H9 (cell line): ENCODE results near the gene KCNK5. TPM values are rescaled to one million over a fixed set of nuclear protein-coding genes. Genes with fewer than 3 reads are reported as not detected.

Experiments
- DNase-seq: peaks from one replicate; pipeline ENCODE4 v3.0.0-alpha.2; 2017
- H2AFZ ChIP-seq: one replicate; pipeline ENCODE4 v1.6.1; 2013; ENCODE audit warnings: mild to moderate bottlenecking, low read length, control low read depth, moderate library complexity
- H2AK5ac ChIP-seq: 2 replicates; pipeline ENCODE4 v1.6.1; 2013; ENCODE audit warnings: low read length, control low read depth, mixed read lengths; ENCODE audit not compliant: insufficient read length
- H2BK120ac ChIP-seq: one replicate; pipeline ENCODE4 v1.6.1; 2013; ENCODE audit warnings: low read depth, mild to moderate bottlenecking, low read length, control low read depth, inconsistent platforms; ENCODE audit not compliant: poor library complexity, severe bottlenecking
- H2BK12ac ChIP-seq: 2 replicates; pipeline ENCODE4 v1.6.1; 2013; ENCODE audit warnings: low read length, control low read depth, mixed read lengths, low read depth; ENCODE audit not compliant: insufficient read length
- H2BK15ac ChIP-seq: 2 replicates; pipeline ENCODE4 v1.6.1; 2013; ENCODE audit warnings: low read depth, low read length, control low read depth
- H2BK20ac ChIP-seq: one replicate; pipeline ENCODE4 v1.6.1; 2013; ENCODE audit warnings: low read depth, mild to moderate bottlenecking, low read length, control low read depth, inconsistent platforms; ENCODE audit not compliant: poor library complexity, severe bottlenecking
- H2BK5ac ChIP-seq: 2 replicates; pipeline ENCODE4 v1.6.1; 2013; ENCODE audit warnings: low read length, control low read depth, mixed read lengths; ENCODE audit not compliant: insufficient read length
- H3K14ac ChIP-seq: 2 replicates; pipeline ENCODE4 v1.6.1; 2013; ENCODE audit warnings: low read length, control low read depth; ENCODE audit not compliant: insufficient read depth
- H3K18ac ChIP-seq: 2 replicates; pipeline ENCODE4 v1.6.1; 2013; ENCODE audit warnings: low read depth, mild to moderate bottlenecking, mixed read lengths, low read length, control low read depth; ENCODE audit not compliant: insufficient read length
- H3K23ac ChIP-seq: 2 replicates; pipeline ENCODE4 v1.6.1; 2013; ENCODE audit warnings: low read length, control low read depth, mixed read lengths, low read depth; ENCODE audit not compliant: insufficient read length
- H3K23me2 ChIP-seq: 2 replicates; pipeline ENCODE4 v1.6.1; 2013; ENCODE audit warnings: low read depth, mild to moderate bottlenecking, mixed read lengths, low read length, control low read depth; ENCODE audit not compliant: insufficient read length, poor library complexity, severe bottlenecking
- H3K27ac ChIP-seq: 2 replicates; pipeline ENCODE4 v1.5.1; 2013; ENCODE audit warnings: low read length, control low read depth, mixed read lengths, low read depth; ENCODE audit not compliant: insufficient read length
- H3K27me3 ChIP-seq: 2 replicates; pipeline ENCODE4 v1.6.1; 2013; ENCODE audit warnings: low read length, control low read depth, inconsistent platforms; ENCODE audit not compliant: insufficient read depth
- H3K4ac ChIP-seq: 2 replicates; pipeline ENCODE4 v1.6.1; 2013; ENCODE audit warnings: low read depth, mild to moderate bottlenecking, control low read depth, inconsistent platforms, low read length, moderate library complexity
- H3K4me1 ChIP-seq: 2 replicates; pipeline ENCODE4 v1.6.1; 2013; ENCODE audit warnings: low read length, control low read depth, inconsistent platforms; ENCODE audit not compliant: insufficient read depth
- H3K4me2 ChIP-seq: 2 replicates; pipeline ENCODE4 v1.6.1; 2013; ENCODE audit warnings: low read length, control low read depth, mixed read lengths; ENCODE audit not compliant: insufficient read length, insufficient read depth
- H3K56ac ChIP-seq: 2 replicates; pipeline ENCODE4 v1.6.1; 2013; ENCODE audit warnings: low read depth, mild to moderate bottlenecking, mixed read lengths, low read length, control low read depth; ENCODE audit not compliant: insufficient read length
- H3K79me1 ChIP-seq: 2 replicates; pipeline ENCODE4 v1.6.1; 2013; ENCODE audit warnings: low read depth, mild to moderate bottlenecking, moderate library complexity, low read length, control low read depth, inconsistent platforms; ENCODE audit not compliant: insufficient read depth, poor library complexity, severe bottlenecking
- H3K79me2 ChIP-seq: 2 replicates; pipeline ENCODE4 v1.6.1; 2013; ENCODE audit warnings: low read length, control low read depth, inconsistent platforms; ENCODE audit not compliant: insufficient read depth
- H3K9ac ChIP-seq: 2 replicates; pipeline ENCODE4 v1.6.1; 2013; ENCODE audit warnings: low read length, control low read depth, mixed read lengths; ENCODE audit not compliant: insufficient read length; ENCODE audit errors: extremely low read depth
- H3K9me3 ChIP-seq: one replicate; pipeline ENCODE4 v1.6.1; 2013; ENCODE audit warnings: low read depth, low read length, inconsistent platforms; ENCODE audit not compliant: control insufficient read depth
- H3T11ph ChIP-seq: one replicate; pipeline ENCODE4 v1.6.1; 2013; ENCODE audit warnings: mild to moderate bottlenecking, low read length, control low read depth, inconsistent platforms
- H4K20me1 ChIP-seq: one replicate; pipeline ENCODE4 v1.6.1; 2013; ENCODE audit not compliant: control insufficient read depth, insufficient read length, insufficient read depth
- H4K5ac ChIP-seq: 2 replicates; pipeline ENCODE4 v1.6.1; 2013; ENCODE audit warnings: low read depth, mild to moderate bottlenecking, mixed read lengths, low read length, control low read depth; ENCODE audit not compliant: insufficient read length
- H4K8ac ChIP-seq: replicated peaks from 2 replicates; pipeline ENCODE4 v1.6.1; 2013; ENCODE audit warnings: low read length, control low read depth, mixed read lengths, low read depth; ENCODE audit not compliant: insufficient read length
- H4K91ac ChIP-seq: 2 replicates; pipeline ENCODE4 v1.6.1; 2013; ENCODE audit warnings: low read depth, mild to moderate bottlenecking, moderate library complexity, mixed read lengths, low read length, control low read depth; ENCODE audit not compliant: insufficient read length
- H3K27ac Mint-ChIP-seq, 3 experiments: 2 replicates in 2 of 3; 3 replicates in 1 of 3; pipeline ENCODE4 v1.8.0; 2020 to 2021; ENCODE audit warnings: mixed read lengths in 3 of 3, mild to moderate bottlenecking in 1 of 3, moderate library complexity in 1 of 3
- H3K27me3 Mint-ChIP-seq: 2 replicates; pipeline ENCODE4 v1.8.0; 2021; ENCODE audit warnings: low read depth, mild to moderate bottlenecking, moderate library complexity, mixed read lengths
- H3K36me3 Mint-ChIP-seq, 3 experiments: 2 replicates in 2 of 3; 3 replicates in 1 of 3; pipeline ENCODE4 v1.8.0; 2020 to 2021; ENCODE audit warnings: low read depth in 3 of 3, mixed read lengths in 3 of 3; ENCODE audit not compliant: insufficient read depth in 1 of 3
- H3K4me1 Mint-ChIP-seq, 2 experiments: 2 replicates each; pipeline ENCODE4 v1.8.0; 2020; ENCODE audit warnings: mixed read lengths in 2 of 2
- H3K4me3 Mint-ChIP-seq, 2 experiments: 2 replicates in 1 of 2; 3 replicates in 1 of 2; pipeline ENCODE4 v1.8.0; 2020 to 2021; ENCODE audit warnings: mild to moderate bottlenecking in 2 of 2, mixed read lengths in 2 of 2, moderate library complexity in 1 of 2
- H3K9me3 Mint-ChIP-seq, 2 experiments: 2 replicates in 1 of 2; 3 replicates in 1 of 2; pipeline ENCODE4 v1.8.0; 2020; ENCODE audit warnings: mild to moderate bottlenecking in 2 of 2, mixed read lengths in 2 of 2, moderate library complexity in 1 of 2
- CTCF ChIP-seq: fragments of 200-600 bp; sonication (generic); conservative IDR thresholded peaks from 3 replicates; pipeline ENCODE4 v1.8.0; 2021; ENCODE audit warnings: antibody characterized with exemption, mild to moderate bottlenecking
- WGBS: extraction: QIAGEN DNeasy Blood & Tissue Kit; methylation state at CpG from one replicate; pipeline ENCODE4 v1.1.7; 2013; ENCODE audit warnings: missing lambda C conversion rate, low lambda C conversion rate, mixed read lengths; ENCODE audit not compliant: insufficient read length; ENCODE audit errors: extremely low coverage; 5-methylcytosine and 5-hydroxymethylcytosine counted together
- total RNA-seq: library from RNA; stranded (reverse); gene quantifications from 2 replicates; pipeline ENCODE4 v1.2.1, GENCODE V29; 2021

The KCNK5 gene
- total RNA-seq, 1 experiment from 2014 or later = 30.0 TPM

- TF ChIP-seq CTCF = no peak
- Histone ChIP-seq H3T11ph (no peak overlapping the region), H3K23ac (no peak overlapping the region), H4K91ac (no peak overlapping the region), H3K79me2 (peaks cover 40% of the 10 kb centered on the region; the same call in 1 of the 2 replicates), H3K27me3 (no peaks in the 10 kb centered on the region), H3K14ac (no peak overlapping the region), H3K4ac (no peak overlapping the region), H3K4me2 (no peak overlapping the region), H2AFZ (no peak overlapping the region), H2BK120ac (no peak overlapping the region), H4K5ac (no peak overlapping the region), H3K9ac (no peak overlapping the region), H3K79me1 (peaks cover 12% of the 10 kb centered on the region), H2BK20ac (no peak overlapping the region), H3K9me3 (no peaks in the 10 kb centered on the region), H2BK5ac (no peak overlapping the region), H3K23me2 (no peaks in the 10 kb centered on the region), H3K4me1 (peaks cover 23% of the 10 kb centered on the region), H4K8ac (no peak overlapping the region), H3K27ac (no peak overlapping the region), H3K56ac (no peak overlapping the region), H2AK5ac (no peak overlapping the region), H3K18ac (no peak overlapping the region), H2BK15ac (no peak overlapping the region), H4K20me1 (no peaks in the 10 kb centered on the region), H2BK12ac (no peak overlapping the region)
- no peak for DNase-seq
- Mint-ChIP-seq H3K4me3 (no peak overlapping the region), H3K4me1 (peaks cover 50 to 55% of the 10 kb centered on the region in 2 experiments), H3K27me3 (peaks cover 2% of the 10 kb centered on the region; the same call in 1 of the 2 replicates), H3K9me3 (no peaks in the 10 kb centered on the region), H3K36me3 (peaks cover 22 to 25% (median 22%) of the 10 kb centered on the region in 3 experiments; a peak in 6 of 7 replicates), H3K27ac (peak overlapping the region in 1 of 3 experiments; percentile 81; a peak in 3 of 7 replicates)
- no CpG with 5 or more reads among the region's 8 CpGs for WGBS
Measured at GRCh38 chr6:39214120-39214813, 15.0 kb downstream of the KCNK5 start.
